ENCODE results near the gene GCN1. TPM values are rescaled to one million over a fixed set of nuclear protein-coding genes. Genes with fewer than 3 reads are reported as not detected.

The GCN1 gene
- total RNA-seq, 2 donors from 2014 or later, result 53.4 to 144 TPM

GRCh38 chr12:120134307-120134980, 60.1 kb downstream of the GCN1 start:
- intact Hi-C loops (cut with DNase I), result no loop called here
- TF ChIP-seq, protein P1, sequence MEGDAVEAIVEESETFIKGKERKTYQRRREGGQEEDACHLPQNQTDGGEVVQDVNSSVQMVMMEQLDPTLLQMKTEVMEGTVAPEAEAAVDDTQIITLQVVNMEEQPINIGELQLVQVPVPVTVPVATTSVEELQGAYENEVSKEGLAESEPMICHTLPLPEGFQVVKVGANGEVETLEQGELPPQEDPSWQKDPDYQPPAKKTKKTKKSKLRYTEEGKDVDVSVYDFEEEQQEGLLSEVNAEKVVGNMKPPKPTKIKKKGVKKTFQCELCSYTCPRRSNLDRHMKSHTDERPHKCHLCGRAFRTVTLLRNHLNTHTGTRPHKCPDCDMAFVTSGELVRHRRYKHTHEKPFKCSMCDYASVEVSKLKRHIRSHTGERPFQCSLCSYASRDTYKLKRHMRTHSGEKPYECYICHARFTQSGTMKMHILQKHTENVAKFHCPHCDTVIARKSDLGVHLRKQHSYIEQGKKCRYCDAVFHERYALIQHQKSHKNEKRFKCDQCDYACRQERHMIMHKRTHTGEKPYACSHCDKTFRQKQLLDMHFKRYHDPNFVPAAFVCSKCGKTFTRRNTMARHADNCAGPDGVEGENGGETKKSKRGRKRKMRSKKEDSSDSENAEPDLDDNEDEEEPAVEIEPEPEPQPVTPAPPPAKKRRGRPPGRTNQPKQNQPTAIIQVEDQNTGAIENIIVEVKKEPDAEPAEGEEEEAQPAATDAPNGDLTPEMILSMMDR (IDR thresholded peaks at IDR 0.05), result no peak
- H3K36me3 ChIP-seq, result peaks cover 44% of the 10 kb centered on the region
- no peak overlapping the region for H3K4me3 ChIP-seq
- DNase-seq, result no peak
- no peaks in the 10 kb centered on the region for H3K9me3 ChIP-seq
- H3K27ac ChIP-seq, result no peak overlapping the region
- H3K9ac ChIP-seq (ENCODE audit: low read depth in 2 of 2, low read length in 2 of 2), result no peak overlapping the region
- H3K4me1 ChIP-seq, result no peaks in the 10 kb centered on the region
- H3K27me3 ChIP-seq, result no peaks in the 10 kb centered on the region

- intact Hi-C loops (cut with DNase I), result no loop called here
- no peak overlapping the region for H3K4me3 ChIP-seq
- no peaks in the 10 kb centered on the region for H3K9me3 ChIP-seq
- H3K27ac ChIP-seq, result no peak overlapping the region
- H3K9ac ChIP-seq (ENCODE audit: low read depth in 2 of 2, low read length in 2 of 2), result no peak overlapping the region
- no peaks in the 10 kb centered on the region for H3K27me3 ChIP-seq
- no peaks in the 10 kb centered on the region for H3K4me1 ChIP-seq
- H3K36me3 ChIP-seq, result peaks cover 50% of the 10 kb centered on the region
- DNase-seq, result no peak
- TF ChIP-seq, protein P1 (IDR thresholded peaks at IDR 0.05), result no peak
These were observed 61.6 kb downstream of the GCN1 start for GRCh38 chr12:120132863-120133385.

DNA sequence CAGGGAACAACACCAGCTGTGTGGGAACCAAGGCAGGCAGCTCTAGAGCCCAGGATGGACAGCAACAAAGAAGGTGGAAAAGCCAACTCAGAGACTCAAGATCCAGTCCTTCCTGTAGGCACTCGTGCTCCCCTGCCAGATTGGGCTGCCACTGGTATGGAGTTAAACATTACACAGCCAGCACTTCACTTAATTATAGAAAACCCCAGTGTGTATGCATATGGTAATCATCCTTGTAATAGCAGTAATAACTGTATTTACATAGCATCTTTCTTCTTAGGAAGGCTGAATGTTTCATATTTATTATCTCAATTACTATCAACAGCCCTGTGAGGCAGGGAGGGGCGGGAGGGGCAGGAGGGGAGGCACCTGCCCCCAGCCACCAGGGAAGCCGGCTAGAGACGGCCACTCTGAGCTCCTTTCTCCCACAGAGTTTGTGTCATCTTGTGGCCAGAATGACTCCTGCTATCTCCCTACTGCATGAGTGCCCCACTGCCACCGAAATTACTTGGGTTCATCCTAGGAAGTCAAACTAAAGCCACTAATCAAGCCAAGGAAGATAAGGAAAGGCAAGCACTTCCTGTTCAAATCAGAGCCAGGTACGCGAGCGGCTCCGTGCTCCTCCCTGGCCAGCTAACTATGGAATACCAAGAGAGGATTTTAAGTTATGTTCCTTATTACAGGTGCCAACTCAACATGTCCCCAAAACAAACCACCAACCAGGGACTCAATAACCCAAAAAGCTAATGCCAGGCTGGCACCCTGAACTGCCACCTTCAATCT, 62.3 kb downstream of the GCN1 start:
- DNase-seq, result no peak
- no peaks in the 10 kb centered on the region for H3K9me3 ChIP-seq
- peaks cover 43% of the 10 kb centered on the region for H3K36me3 ChIP-seq
- no peaks in the 10 kb centered on the region for H3K4me1 ChIP-seq
- H3K9ac ChIP-seq (ENCODE audit: low read depth in 2 of 2, low read length in 2 of 2), result no peak overlapping the region
- intact Hi-C loops (cut with DNase I), result no loop called here
- TF ChIP-seq, protein P1 (IDR thresholded peaks at IDR 0.05), result no peak
- H3K27ac ChIP-seq, result no peak overlapping the region
- H3K27me3 ChIP-seq, result no peaks in the 10 kb centered on the region
- H3K4me3 ChIP-seq, result no peak overlapping the region

DNA sequence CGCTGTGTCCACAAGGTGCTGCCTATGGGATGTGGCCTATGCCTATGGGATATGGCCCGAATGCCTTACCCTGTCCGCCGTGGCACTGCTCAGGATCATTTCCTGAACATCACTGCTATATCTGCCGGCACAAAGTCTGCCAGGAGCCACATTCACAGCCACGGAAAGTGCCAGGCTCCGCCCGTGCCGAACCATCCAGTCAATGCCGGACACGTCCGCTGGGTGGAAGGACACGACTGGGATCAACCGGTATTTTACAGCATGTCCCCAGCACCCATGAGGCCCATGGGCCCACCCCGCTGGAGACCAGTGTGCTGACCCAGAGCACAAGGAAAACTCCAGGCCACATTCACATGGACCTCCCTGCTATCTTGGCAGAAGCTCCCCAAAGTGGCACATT, 63.4 kb downstream of the GCN1 start:
- Histone ChIP-seq H3K27me3 (no peaks in the 10 kb centered on the region), H3K4me1 (no peaks in the 10 kb centered on the region), H3K4me3 (no peak overlapping the region), H3K9me3 (no peaks in the 10 kb centered on the region), H3K27ac (no peak overlapping the region), H3K36me3 (peaks cover 33% of the 10 kb centered on the region), H3K9ac (ENCODE audit: low read depth in 2 of 2, low read length in 2 of 2) (no peak overlapping the region)
- intact Hi-C loops (cut with DNase I), result no loop called here
- no peak for DNase-seq
- TF ChIP-seq, protein P1 (IDR thresholded peaks at IDR 0.05), result no peak

- no peaks in the 10 kb centered on the region for H3K4me1 ChIP-seq
- peaks cover 28% of the 10 kb centered on the region for H3K36me3 ChIP-seq
- TF ChIP-seq, protein P1 (IDR thresholded peaks at IDR 0.05), result no peak
- intact Hi-C loops (cut with DNase I), result no loop called here
- no peaks in the 10 kb centered on the region for H3K27me3 ChIP-seq
- DNase-seq, result no peak
- H3K4me3 ChIP-seq, result no peak overlapping the region
- H3K9me3 ChIP-seq, result no peaks in the 10 kb centered on the region
- no peak overlapping the region for H3K27ac ChIP-seq
- no peak overlapping the region for H3K9ac ChIP-seq (ENCODE audit: low read depth in 2 of 2, low read length in 2 of 2)
These were observed 64.5 kb downstream of the GCN1 start for GRCh38 chr12:120130011-120130410.

Measured in colonic mucosa (tissue), 4 donors.